NCI-H82 treated with DMSO at 0.1 percent for 48 hours (cell line): Measurements from ENCODE around the gene SPTA1.

Experiments
- DNase-seq: peaks from one replicate; lab custom pipeline; 2025; ENCODE audit not compliant: unreplicated experiment; lab: John Stamatoyannopoulos, UW

SPTA1 gene

GRCh38 chr1:158577561-158577960 is 109.0 kb downstream of the SPTA1 start:
- DNase-seq = no peak

GRCh38 chr1:158572226-158572625 is 114.3 kb downstream of the SPTA1 start:
- DNase-seq = no peak

GRCh38 chr1:158570480-158570879 is 116.0 kb downstream of the SPTA1 start, which contains the start of gene OR6P1:
Gene OR6P1, minus strand, starts transcription at chr1:158570580. Its CDS starts 6,976 bp downstream, at chr1:158563604.
- DNase-seq = no peak

- DNase-seq = no peak
Measured at GRCh38 chr1:158564608-158565007, 121.9 kb downstream of the SPTA1 start.

- DNase-seq = no peak
Measured at GRCh38 chr1:158563853-158564252, 122.7 kb downstream of the SPTA1 start.
